Naive thymus-derived CD8-positive, alpha-beta T cell (primary cell): ENCODE measurements around the gene MAMDC2. TPM values are rescaled to one million over a fixed set of nuclear protein-coding genes. Genes with fewer than 3 reads are reported as not detected.
A peak's percentile ranks its signal among the peaks of the same experiment; 100 is the strongest.

Experiments
- ATAC-seq, 2 donors: fragments of 150-1000 bp; cut with Tn5 transposase in 1 of 2; sonication (Bioruptor Pico), chemical (Tn5 transposase) in 1 of 2; 1 replicate in 1 of 2; 2 replicates in 1 of 2; pipeline ENCODE4 v1.10.0; 2021; ENCODE audit warnings: mild to moderate bottlenecking in 2 of 2, moderate library complexity in 2 of 2
- POLR2A ChIA-PET: fragments of 350-600 bp; sonication (Branson Sonifier 250); formaldehyde crosslinking; loops from one replicate; lab custom pipeline; 2021; ENCODE audit warnings: antibody characterized with exemption; lab: Charles Lee
- DNase-seq, 10 donors: peaks; one replicate each; pipeline versions ENCODE4 v3.0.0 to v3.0.0-alpha.2; 2020 to 2022
- H3K27ac Mint-ChIP-seq, 10 donors: one replicate each; pipeline ENCODE4 v1.8.0; 2020 to 2022; ENCODE audit warnings: mild to moderate bottlenecking in 10 of 10, mixed read lengths in 10 of 10, moderate library complexity in 4 of 10, inconsistent platforms in 1 of 10
- H3K27me3 Mint-ChIP-seq, 5 donors: one replicate each; pipeline ENCODE4 v1.8.0; 2021 to 2022; ENCODE audit warnings: mixed read lengths in 5 of 5
- H3K36me3 Mint-ChIP-seq, 3 donors: one replicate each; pipeline ENCODE4 v1.8.0; 2020 to 2022; ENCODE audit warnings: mixed read lengths in 3 of 3, mild to moderate bottlenecking in 2 of 3, inconsistent platforms in 1 of 3
- H3K4me1 Mint-ChIP-seq, 4 donors: one replicate each; pipeline ENCODE4 v1.8.0; 2021 to 2022; ENCODE audit warnings: mixed read lengths in 4 of 4
- H3K4me3 Mint-ChIP-seq, 10 donors: one replicate each; pipeline ENCODE4 v1.8.0; 2020 to 2022; ENCODE audit warnings: mild to moderate bottlenecking in 10 of 10, mixed read lengths in 10 of 10, moderate library complexity in 6 of 10, inconsistent platforms in 1 of 10
- H3K9me3 Mint-ChIP-seq, 9 donors: one replicate each; pipeline ENCODE4 v1.8.0; 2020 to 2022; ENCODE audit warnings: mixed read lengths in 9 of 9, mild to moderate bottlenecking in 3 of 9, inconsistent platforms in 1 of 9, moderate library complexity in 1 of 9
- polyA plus RNA-seq, 3 donors: library from polyadenylated mRNA; unstranded; fragments of 300-500 nt; fragmentation: Illumina TruSeq; gene quantifications; one replicate each; pipeline ENCODE4 v1.2.3, GENCODE V29; 2021
- total RNA-seq, 8 experiments: library from RNA in 2 of 8; stranded (reverse) in 2 of 8; gene quantifications; one replicate each; pipeline ENCODE4 v1.2.3 and lab custom pipeline; 2021 to 2026

Gene MAMDC2
- total and polyA plus RNA-seq, 5 experiments from 2014 or later = 0.19 TPM; not detected in 4

DNA sequence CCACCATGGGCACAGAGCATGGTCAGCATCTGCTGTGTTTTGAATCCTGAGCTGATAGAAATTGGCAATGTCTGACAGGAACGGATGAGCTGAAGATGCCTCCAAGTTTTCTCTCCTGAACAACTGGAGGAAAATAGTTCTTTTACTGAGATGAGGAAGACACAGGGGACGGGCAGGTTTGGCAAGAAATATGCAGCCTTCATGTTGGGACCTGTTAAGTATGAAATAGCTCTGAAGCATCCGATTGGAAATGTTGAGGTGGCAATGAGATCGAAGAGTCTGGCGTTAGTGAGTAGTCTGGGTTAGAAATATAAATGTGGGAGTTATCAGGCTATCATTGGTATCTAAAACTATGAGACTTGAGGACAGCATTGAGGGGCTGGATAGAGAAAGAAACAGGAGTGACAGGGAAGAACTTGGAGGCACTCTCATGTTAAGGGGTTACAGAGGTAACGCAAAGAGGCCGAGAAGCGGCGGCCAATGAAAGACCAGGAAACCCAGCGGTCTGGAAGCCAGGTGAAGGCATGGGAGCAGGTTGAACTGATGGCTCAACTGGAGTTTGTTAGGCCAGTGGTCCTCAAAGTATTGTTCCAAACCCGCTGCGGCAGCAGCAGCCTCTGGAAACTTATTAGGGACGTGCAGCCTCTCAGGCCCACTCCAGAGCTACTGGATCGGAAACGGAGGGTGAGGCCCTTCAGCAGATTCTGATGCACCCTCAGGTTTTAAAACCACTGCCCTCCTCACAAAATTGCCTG, 1.0 kb upstream of the MAMDC2 start:
- Mint-ChIP-seq H3K27me3 (peaks cover 38 to 80% (median 47%) of the 10 kb centered on the region in 5 donors), H3K9me3 (peaks cover 0 to 11% (median 4%) of the 10 kb centered on the region in 9 donors), H3K4me3 (peak overlapping the region in 3 of 10 donors; percentile 1 to 25 (median 19)), H3K27ac (no peak overlapping the region), H3K36me3 (no peaks in the 10 kb centered on the region), H3K4me1 (peaks cover 8 to 15% (median 12%) of the 10 kb centered on the region in 4 donors)
- no peak for ATAC-seq
- DNase-seq = no peak
- POLR2A ChIA-PET = no interaction called here

DNA sequence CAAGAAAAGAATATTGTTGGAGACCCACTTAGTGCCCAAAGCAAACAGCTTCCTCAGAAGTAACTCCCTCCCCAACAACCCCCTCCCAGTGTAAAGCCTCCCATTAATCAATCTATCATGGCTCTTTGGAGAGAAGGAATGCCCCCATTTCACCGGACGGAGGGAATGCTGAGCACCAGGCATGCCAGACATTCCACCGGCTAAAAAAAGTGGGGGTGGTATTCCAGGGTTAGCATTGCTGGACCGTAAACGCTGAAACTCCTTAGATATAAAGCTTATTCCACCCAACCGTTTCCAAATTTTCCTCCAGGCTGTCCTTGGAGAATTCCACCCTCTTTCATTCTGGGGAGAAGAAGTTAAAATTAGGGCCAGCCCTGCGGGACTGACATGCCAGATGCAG, 363 bp upstream of the MAMDC2 start:
- no peak for DNase-seq
- ATAC-seq = no peak
- peaks cover 39 to 86% (median 49%) of the 10 kb centered on the region in 5 donors for H3K27me3 Mint-ChIP-seq
- POLR2A ChIA-PET = no interaction called here
- H3K4me1 Mint-ChIP-seq = peaks cover 8 to 15% (median 12%) of the 10 kb centered on the region in 4 donors
- no peak overlapping the region for H3K27ac Mint-ChIP-seq
- no peaks in the 10 kb centered on the region for H3K36me3 Mint-ChIP-seq
- peak overlapping the region in 1 of 10 donors; percentile 64 for H3K4me3 Mint-ChIP-seq
- H3K9me3 Mint-ChIP-seq = peaks cover 0 to 4% (median under 1%) of the 10 kb centered on the region in 9 donors

DNA sequence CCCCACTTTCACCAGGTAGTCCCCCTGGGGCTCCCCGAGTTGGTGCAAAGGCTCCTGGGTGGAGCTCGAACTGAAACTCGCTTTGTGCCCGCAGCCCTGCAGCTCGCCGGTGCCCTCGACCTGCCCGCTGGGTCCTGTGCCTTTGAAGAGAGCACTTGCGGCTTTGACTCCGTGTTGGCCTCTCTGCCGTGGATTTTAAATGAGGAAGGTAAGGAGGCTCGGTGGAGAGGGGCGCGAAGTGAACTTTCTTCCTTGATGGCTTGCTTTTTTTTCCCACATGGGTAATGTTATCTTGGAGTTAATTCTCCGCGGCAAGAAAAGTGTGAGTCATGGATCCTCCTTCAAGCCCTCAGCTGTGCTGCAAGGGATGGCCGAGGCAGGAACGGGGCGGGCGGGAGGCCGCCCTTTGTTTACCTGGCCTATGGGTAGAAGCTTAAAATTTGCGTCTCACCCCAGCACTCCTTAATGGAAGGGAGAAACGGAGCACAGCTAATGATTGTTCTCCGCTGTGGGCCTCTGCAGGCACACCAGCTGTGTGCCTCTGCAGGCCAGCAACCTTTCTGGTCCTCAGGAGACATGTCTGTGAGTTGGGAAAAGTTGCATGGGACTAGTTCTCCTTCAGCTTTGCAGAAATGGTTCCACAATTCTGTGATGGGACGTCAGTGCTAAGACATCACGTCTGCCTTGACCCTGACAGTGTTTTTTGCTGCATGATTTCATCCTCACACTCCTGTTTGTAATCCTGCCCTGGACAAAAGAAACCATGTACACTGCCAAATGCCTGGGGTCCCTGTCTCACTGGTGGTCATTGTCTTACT, 1.1 kb downstream of the MAMDC2 start:
- Mint-ChIP-seq H3K36me3 (no peaks in the 10 kb centered on the region), H3K4me3 (peak overlapping the region; percentile 24 to 75 (median 66)), H3K27ac (peak overlapping the region in 1 of 10 donors; percentile 19), H3K9me3 (peaks cover 0 to 2% (median 0%) of the 10 kb centered on the region in 9 donors), H3K4me1 (peaks cover 8 to 15% (median 12%) of the 10 kb centered on the region in 4 donors), H3K27me3 (peaks cover 40 to 85% (median 53%) of the 10 kb centered on the region in 5 donors)
- ATAC-seq (no peak), DNase-seq (no peak)
- POLR2A ChIA-PET = no interaction called here

DNA sequence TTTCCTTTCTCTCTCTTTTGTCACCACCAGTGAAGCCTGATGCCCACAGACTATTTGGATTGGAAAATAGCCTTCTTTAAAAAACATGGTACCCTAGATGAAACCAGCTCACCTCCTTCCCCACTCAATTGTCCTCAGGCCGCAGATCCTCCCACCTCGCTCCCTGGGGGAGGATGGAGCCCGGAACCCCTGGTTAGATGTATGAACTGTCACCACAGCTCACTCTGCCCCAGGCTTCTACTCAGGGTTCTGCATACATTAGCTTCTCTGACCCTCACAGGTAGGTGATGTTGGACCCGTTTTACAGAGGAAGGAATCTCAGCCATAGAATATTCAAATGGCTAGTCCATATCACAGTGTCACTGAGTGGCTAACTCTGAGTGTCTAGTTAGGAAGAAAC, 1.8 kb downstream of the MAMDC2 start:
- H3K4me1 Mint-ChIP-seq = peaks cover 8 to 15% (median 12%) of the 10 kb centered on the region in 4 donors
- peak overlapping the region in 5 of 10 donors; percentile 19 to 75 (median 30) for H3K4me3 Mint-ChIP-seq
- no peak overlapping the region for H3K27ac Mint-ChIP-seq
- no peaks in the 10 kb centered on the region for H3K36me3 Mint-ChIP-seq
- POLR2A ChIA-PET = no interaction called here
- ATAC-seq (no peak), DNase-seq (no peak)
- H3K27me3 Mint-ChIP-seq = peaks cover 38 to 78% (median 55%) of the 10 kb centered on the region in 5 donors
- H3K9me3 Mint-ChIP-seq = peaks cover 0 to 2% (median 0%) of the 10 kb centered on the region in 9 donors

DNA sequence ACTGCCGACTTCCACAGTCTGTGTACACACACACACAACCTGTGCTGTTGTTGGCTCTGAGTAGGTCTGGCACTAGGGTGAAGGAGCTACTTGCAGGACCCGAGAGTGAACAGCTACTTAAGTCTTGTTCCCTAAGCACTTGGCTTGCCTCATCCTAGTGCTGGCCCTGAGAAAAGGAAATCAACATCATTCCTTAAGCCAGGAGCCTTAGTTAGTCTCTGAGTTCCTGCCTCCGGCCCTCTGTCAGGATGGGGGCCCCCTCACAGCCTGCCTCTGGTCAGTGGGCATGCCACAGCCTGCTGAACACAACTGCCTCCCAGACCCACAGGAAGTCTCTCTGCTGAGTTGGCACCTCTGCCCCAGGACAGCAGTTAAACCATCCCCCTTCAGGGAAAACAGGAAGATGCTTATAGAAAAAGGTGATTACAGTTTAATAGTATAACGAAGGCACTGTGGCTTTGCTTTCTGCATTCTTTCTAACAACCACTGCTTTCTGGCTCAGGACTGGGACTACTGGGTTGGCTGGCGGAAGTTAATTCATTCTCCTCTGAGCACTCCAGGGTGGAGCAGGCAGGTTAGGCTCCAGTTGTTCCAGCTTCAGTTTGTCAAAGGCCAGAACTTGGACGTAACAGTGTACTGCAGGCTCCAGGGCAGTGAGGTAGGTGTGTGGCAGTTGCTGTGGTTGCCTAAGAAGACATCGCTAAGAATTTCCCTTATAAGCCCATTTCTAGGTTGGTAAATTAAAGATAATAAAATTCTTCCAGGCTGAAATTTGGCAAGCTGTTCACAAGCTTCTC, 2.8 kb downstream of the MAMDC2 start:
- Mint-ChIP-seq H3K27me3 (peaks cover 38 to 68% (median 54%) of the 10 kb centered on the region in 5 donors), H3K9me3 (peaks cover 0 to 2% (median 0%) of the 10 kb centered on the region in 9 donors), H3K27ac (no peak overlapping the region), H3K4me3 (no peak overlapping the region), H3K36me3 (no peaks in the 10 kb centered on the region), H3K4me1 (peaks cover 8 to 15% (median 12%) of the 10 kb centered on the region in 4 donors)
- DNase-seq (no peak), ATAC-seq (no peak)
- POLR2A ChIA-PET = no interaction called here

DNA sequence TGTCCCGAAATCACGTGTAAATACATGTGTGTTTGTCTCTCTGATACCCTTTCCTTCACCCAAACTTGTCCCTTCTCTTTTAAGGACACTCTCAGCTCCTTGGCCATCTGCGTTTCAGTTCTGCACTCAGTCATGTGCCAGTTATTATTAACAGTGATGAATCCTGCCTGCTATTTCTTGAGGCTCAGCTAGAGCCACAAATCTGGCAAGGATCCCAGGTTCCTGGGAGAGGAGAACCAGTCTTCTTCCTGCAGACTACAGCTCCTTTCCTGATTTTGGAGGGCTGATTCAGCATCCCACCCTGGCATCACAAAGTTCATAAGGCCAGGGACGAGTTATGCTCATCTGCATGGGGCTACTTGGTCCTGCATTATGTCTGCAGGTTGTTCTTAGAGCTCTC, 5.6 kb downstream of the MAMDC2 start:
- DNase-seq = no peak
- peaks cover 4 to 8% (median 6%) of the 10 kb centered on the region in 4 donors for H3K4me1 Mint-ChIP-seq
- no peaks in the 10 kb centered on the region for H3K36me3 Mint-ChIP-seq
- no peak overlapping the region for H3K4me3 Mint-ChIP-seq
- peaks cover 33 to 65% (median 43%) of the 10 kb centered on the region in 5 donors for H3K27me3 Mint-ChIP-seq
- no peak overlapping the region for H3K27ac Mint-ChIP-seq
- no peaks in the 10 kb centered on the region for H3K9me3 Mint-ChIP-seq
- no peak for ATAC-seq
- POLR2A ChIA-PET = no interaction called here

DNA sequence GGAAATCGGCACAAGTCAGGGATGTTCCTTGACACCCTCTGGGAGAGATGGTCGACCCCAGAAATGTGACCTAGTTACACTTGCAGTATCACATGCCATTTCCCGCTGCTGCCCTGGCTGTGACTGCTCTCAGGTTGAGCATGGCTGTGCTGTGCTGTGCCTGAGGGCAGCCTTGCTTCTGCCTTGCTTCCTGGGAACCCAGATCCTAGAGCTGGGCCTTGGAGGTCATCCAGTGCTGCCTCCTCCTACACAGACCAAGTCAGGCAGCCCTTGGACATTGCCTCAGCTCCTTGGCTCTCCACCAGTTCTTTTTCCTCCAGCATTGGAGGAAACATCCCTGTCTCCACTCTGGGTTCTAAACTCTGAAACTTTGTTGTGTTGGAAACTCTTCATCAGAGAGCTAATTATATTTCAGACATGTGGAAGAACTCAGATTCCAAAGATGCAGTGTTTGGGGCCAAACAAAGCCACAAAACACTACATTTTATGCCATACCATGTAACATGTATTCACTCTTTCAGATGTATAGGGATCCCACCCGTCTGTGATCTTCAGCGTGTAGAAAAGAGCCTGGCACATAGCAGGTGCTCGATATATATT, 6.1 kb downstream of the MAMDC2 start:
- no peak overlapping the region for H3K27ac Mint-ChIP-seq
- no peaks in the 10 kb centered on the region for H3K9me3 Mint-ChIP-seq
- DNase-seq (no peak), ATAC-seq (no peak)
- H3K4me3 Mint-ChIP-seq = no peak overlapping the region
- POLR2A ChIA-PET = no interaction called here
- peaks cover 30 to 60% (median 39%) of the 10 kb centered on the region in 5 donors for H3K27me3 Mint-ChIP-seq
- H3K4me1 Mint-ChIP-seq = peaks cover 0 to 3% (median 1%) of the 10 kb centered on the region in 4 donors
- no peaks in the 10 kb centered on the region for H3K36me3 Mint-ChIP-seq

DNA sequence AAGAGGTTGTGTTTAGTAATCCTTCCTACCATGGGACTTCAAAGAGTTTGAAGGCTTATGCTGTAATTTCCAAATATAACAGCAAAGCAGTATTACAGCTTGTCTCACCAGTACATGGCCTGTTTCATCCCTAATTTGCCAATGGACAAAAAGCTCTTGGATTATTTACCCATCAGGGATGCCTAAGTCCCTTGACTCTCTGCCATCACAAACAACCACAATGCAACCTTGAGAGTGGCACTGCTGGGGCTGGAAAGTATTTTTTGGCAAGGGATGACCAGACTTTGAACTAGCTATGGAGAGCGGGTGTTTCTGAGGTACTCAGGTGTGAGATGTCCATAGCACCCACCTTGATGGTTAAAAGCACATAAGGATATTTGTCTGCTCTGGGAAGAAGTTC, 9.1 kb downstream of the MAMDC2 start:
- no peak for ATAC-seq
- H3K27ac Mint-ChIP-seq = no peak overlapping the region
- no peaks in the 10 kb centered on the region for H3K36me3 Mint-ChIP-seq
- H3K4me1 Mint-ChIP-seq = no peaks in the 10 kb centered on the region
- no peak overlapping the region for H3K4me3 Mint-ChIP-seq
- no peaks in the 10 kb centered on the region for H3K9me3 Mint-ChIP-seq
- DNase-seq = no peak
- POLR2A ChIA-PET = no interaction called here
- H3K27me3 Mint-ChIP-seq = peaks cover 12 to 42% (median 31%) of the 10 kb centered on the region in 5 donors

DNA sequence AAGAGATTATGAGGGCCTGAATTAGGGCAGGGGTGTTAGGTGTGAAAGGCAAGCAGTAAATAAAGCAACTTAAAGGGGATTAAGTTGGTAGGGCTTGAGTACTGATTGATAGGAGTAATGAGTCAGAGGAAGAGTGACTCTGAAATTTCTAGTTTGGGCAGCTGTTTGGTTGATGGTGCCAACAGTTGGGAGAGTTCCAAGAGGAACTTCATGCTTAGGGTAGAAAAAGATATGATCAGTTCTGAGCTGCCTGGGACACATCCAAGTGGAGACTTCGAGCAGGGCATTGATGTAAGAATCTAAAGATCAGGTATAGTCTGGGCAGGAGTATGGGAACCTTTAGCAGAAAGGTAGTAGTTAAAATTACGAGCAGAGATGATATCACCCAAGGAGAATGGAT, 10.2 kb downstream of the MAMDC2 start:
- POLR2A ChIA-PET = no interaction called here
- no peak overlapping the region for H3K4me3 Mint-ChIP-seq
- no peaks in the 10 kb centered on the region for H3K9me3 Mint-ChIP-seq
- no peak overlapping the region for H3K27ac Mint-ChIP-seq
- H3K27me3 Mint-ChIP-seq = peaks cover 9 to 33% (median 25%) of the 10 kb centered on the region in 5 donors
- ATAC-seq (no peak), DNase-seq (no peak)
- H3K36me3 Mint-ChIP-seq = no peaks in the 10 kb centered on the region
- H3K4me1 Mint-ChIP-seq = no peaks in the 10 kb centered on the region

DNA sequence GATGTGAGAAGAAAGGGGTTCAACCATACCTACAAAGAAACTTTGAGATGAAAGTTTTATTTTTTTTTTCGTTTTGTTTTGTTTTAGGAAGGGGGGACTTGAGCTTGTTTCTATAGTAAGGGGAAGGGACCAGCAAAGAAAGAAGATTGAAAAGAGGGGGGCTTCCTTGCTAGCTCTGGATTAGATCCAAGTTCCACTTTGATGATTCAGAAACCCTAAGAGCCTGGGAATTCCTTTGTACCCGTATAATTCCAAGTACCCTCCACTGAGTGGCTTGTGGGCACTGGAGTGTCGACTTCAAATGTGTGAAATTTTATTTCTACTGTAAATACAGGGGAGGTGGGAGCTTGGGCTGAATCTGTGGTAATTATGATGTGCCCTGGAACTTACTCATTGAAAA, 10.9 kb downstream of the MAMDC2 start:
- ATAC-seq = no peak
- Mint-ChIP-seq H3K4me3 (no peak overlapping the region), H3K9me3 (no peaks in the 10 kb centered on the region), H3K27me3 (peaks cover 7 to 38% (median 24%) of the 10 kb centered on the region in 5 donors), H3K36me3 (no peaks in the 10 kb centered on the region), H3K27ac (no peak overlapping the region), H3K4me1 (no peaks in the 10 kb centered on the region)
- POLR2A ChIA-PET = no interaction called here
- DNase-seq = no peak

DNA sequence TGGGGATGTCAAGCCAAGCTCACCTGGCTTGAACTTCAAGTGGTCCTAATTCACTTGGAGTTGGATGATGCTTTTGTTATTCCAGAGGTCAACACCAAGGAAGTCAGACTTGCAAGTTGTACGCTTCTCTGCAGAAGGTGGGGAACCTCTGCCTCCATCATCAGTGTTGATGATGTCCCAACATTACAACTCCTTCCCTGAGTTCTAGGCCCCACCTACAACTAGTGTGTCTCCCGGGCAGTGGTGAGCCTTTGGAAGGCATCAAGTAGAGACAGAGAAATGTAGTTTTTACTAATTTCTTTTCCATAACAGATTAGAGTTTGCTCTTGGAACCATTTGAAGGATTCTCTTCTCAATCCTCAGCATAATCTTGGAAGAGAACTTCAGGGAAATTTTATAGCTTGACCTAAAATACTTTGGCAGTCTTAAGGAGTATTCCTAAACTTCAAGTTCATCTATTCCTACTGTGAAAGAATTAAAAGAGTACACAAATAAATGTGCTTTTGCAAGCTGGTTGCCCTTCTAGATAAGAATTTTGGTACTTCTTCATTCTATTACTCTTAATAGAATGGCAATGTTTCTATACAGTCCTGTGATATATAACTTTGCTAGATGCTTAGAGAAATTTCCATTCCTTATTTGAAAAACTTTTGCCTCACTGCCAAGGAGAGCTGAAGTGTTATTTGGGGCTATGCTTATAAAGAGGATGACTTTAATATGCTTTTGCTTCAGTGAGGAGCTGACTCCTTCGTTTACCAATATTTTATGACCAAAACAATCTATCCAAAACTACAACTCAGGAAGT, 12.0 kb downstream of the MAMDC2 start:
- Mint-ChIP-seq H3K27ac (no peak overlapping the region), H3K27me3 (peaks cover 9 to 33% (median 23%) of the 10 kb centered on the region in 5 donors), H3K4me3 (no peak overlapping the region), H3K9me3 (no peaks in the 10 kb centered on the region), H3K36me3 (no peaks in the 10 kb centered on the region), H3K4me1 (no peaks in the 10 kb centered on the region)
- ATAC-seq (no peak), DNase-seq (no peak)
- POLR2A ChIA-PET = no interaction called here
